NB4 (cell line): Measurements from ENCODE around the gene KLRC4.

Experiments used
- POLR2A ChIP-seq: IDR thresholded peaks from 2 replicates; pipeline ENCODE4 v1.6.1; 2011; ENCODE audit warnings: mild to moderate bottlenecking; ENCODE audit not compliant: insufficient read length; ENCODE audit errors: extremely low read depth
- TF ChIP-seq, protein P1 (sequence below): IDR thresholded peaks from one replicate; pipeline ENCODE4 v1.5.1; 2012; ENCODE audit warnings: low read depth, low read length

GRCh38 chr12:10457760-10458159 lies 48.2 kb upstream of the KLRC4 start:
- TF ChIP-seq, protein P1, sequence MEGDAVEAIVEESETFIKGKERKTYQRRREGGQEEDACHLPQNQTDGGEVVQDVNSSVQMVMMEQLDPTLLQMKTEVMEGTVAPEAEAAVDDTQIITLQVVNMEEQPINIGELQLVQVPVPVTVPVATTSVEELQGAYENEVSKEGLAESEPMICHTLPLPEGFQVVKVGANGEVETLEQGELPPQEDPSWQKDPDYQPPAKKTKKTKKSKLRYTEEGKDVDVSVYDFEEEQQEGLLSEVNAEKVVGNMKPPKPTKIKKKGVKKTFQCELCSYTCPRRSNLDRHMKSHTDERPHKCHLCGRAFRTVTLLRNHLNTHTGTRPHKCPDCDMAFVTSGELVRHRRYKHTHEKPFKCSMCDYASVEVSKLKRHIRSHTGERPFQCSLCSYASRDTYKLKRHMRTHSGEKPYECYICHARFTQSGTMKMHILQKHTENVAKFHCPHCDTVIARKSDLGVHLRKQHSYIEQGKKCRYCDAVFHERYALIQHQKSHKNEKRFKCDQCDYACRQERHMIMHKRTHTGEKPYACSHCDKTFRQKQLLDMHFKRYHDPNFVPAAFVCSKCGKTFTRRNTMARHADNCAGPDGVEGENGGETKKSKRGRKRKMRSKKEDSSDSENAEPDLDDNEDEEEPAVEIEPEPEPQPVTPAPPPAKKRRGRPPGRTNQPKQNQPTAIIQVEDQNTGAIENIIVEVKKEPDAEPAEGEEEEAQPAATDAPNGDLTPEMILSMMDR = no peak
- no peak for TF ChIP-seq POLR2A
